ENCODE data around the gene PIBF1.

Gene PIBF1

GRCh38 chr13:72985610-72986009 lies 203.7 kb downstream of the PIBF1 start:
- ATAC-seq (ENCODE audit: insufficient read depth, low read depth) (no peak), DNase-seq (no peak)
- H4K20me1 ChIP-seq (ENCODE audit: insufficient read depth, low read length), result no peaks in the 10 kb centered on the region
- H3K27ac ChIP-seq (ENCODE audit: low read length), result no peak overlapping the region
- TF ChIP-seq EZH2 (IDR thresholded peaks at IDR 0.05; ENCODE audit: borderline replicate concordance, low read depth, low read length, severe bottlenecking) (no peak), CTCF (IDR thresholded peaks at IDR 0.05; ENCODE audit: borderline replicate concordance, extremely low read depth, low read length, poor library complexity, severe bottlenecking) (no peak)
- H2AFZ ChIP-seq (ENCODE audit: low read depth, low read length), result no peak overlapping the region
- no peaks in the 10 kb centered on the region; the same call in 1 of the 2 replicates for H3K36me3 ChIP-seq (ENCODE audit: insufficient read depth, low read length)
- no peaks in the 10 kb centered on the region for H3K79me2 ChIP-seq (ENCODE audit: insufficient read depth, low read length)
- no peaks in the 10 kb centered on the region for H3K9me3 ChIP-seq (ENCODE audit: insufficient read depth, low read length, severe bottlenecking)
- H3K4me3 ChIP-seq (ENCODE audit: low read depth in 1 of 2, low read length in 2 of 2), result no peak overlapping the region
- H3K4me2 ChIP-seq (ENCODE audit: insufficient read depth, low read length), result no peak overlapping the region
- H3K27me3 ChIP-seq (ENCODE audit: insufficient read depth, low read length, poor library complexity), result no peaks in the 10 kb centered on the region
- no peak overlapping the region for H3K9ac ChIP-seq (ENCODE audit: low read depth, low read length)
- no peaks in the 10 kb centered on the region for H3K4me1 ChIP-seq (ENCODE audit: insufficient read depth, low read length)

- no peak overlapping the region for H3K4me2 ChIP-seq (ENCODE audit: insufficient read depth, low read length)
- H4K20me1 ChIP-seq (ENCODE audit: insufficient read depth, low read length), result no peaks in the 10 kb centered on the region
- ATAC-seq (ENCODE audit: insufficient read depth, low read depth) (no peak), DNase-seq (no peak)
- no peaks in the 10 kb centered on the region for H3K4me1 ChIP-seq (ENCODE audit: insufficient read depth, low read length)
- H3K9me3 ChIP-seq (ENCODE audit: insufficient read depth, low read length, severe bottlenecking), result no peaks in the 10 kb centered on the region
- H3K27me3 ChIP-seq (ENCODE audit: insufficient read depth, low read length, poor library complexity), result no peaks in the 10 kb centered on the region
- H2AFZ ChIP-seq (ENCODE audit: low read depth, low read length), result no peak overlapping the region
- no peaks in the 10 kb centered on the region; the same call in 1 of the 2 replicates for H3K36me3 ChIP-seq (ENCODE audit: insufficient read depth, low read length)
- no peak overlapping the region for H3K27ac ChIP-seq (ENCODE audit: low read length)
- no peak overlapping the region for H3K4me3 ChIP-seq (ENCODE audit: low read depth in 1 of 2, low read length in 2 of 2)
- TF ChIP-seq CTCF (IDR thresholded peaks at IDR 0.05; ENCODE audit: borderline replicate concordance, extremely low read depth, low read length, poor library complexity, severe bottlenecking), result no peak
- no peak for TF ChIP-seq EZH2 (IDR thresholded peaks at IDR 0.05; ENCODE audit: borderline replicate concordance, low read depth, low read length, severe bottlenecking)
- H3K9ac ChIP-seq (ENCODE audit: low read depth, low read length), result no peak overlapping the region
- no peaks in the 10 kb centered on the region for H3K79me2 ChIP-seq (ENCODE audit: insufficient read depth, low read length)
Measured at GRCh38 chr13:72986197-72986596, 204.3 kb downstream of the PIBF1 start.

- H3K79me2 ChIP-seq (ENCODE audit: insufficient read depth, low read length), result no peaks in the 10 kb centered on the region
- no peak for ATAC-seq (ENCODE audit: insufficient read depth, low read depth)
- no peak overlapping the region for H3K9ac ChIP-seq (ENCODE audit: low read depth, low read length)
- no peaks in the 10 kb centered on the region for H3K4me1 ChIP-seq (ENCODE audit: insufficient read depth, low read length)
- H3K27ac ChIP-seq (ENCODE audit: low read length), result no peak overlapping the region
- H3K9me3 ChIP-seq (ENCODE audit: insufficient read depth, low read length, severe bottlenecking), result no peaks in the 10 kb centered on the region
- H3K27me3 ChIP-seq (ENCODE audit: insufficient read depth, low read length, poor library complexity), result no peaks in the 10 kb centered on the region
- H3K4me3 ChIP-seq (ENCODE audit: low read depth in 1 of 2, low read length in 2 of 2), result no peak overlapping the region
- no peaks in the 10 kb centered on the region for H4K20me1 ChIP-seq (ENCODE audit: insufficient read depth, low read length)
- no peaks in the 10 kb centered on the region; the same call in 1 of the 2 replicates for H3K36me3 ChIP-seq (ENCODE audit: insufficient read depth, low read length)
- DNase-seq, result no peak
- TF ChIP-seq EZH2 (IDR thresholded peaks at IDR 0.05; ENCODE audit: borderline replicate concordance, low read depth, low read length, severe bottlenecking), result no peak
- no peak for TF ChIP-seq CTCF (IDR thresholded peaks at IDR 0.05; ENCODE audit: borderline replicate concordance, extremely low read depth, low read length, poor library complexity, severe bottlenecking)
- H2AFZ ChIP-seq (ENCODE audit: low read depth, low read length), result no peak overlapping the region
- no peak overlapping the region for H3K4me2 ChIP-seq (ENCODE audit: insufficient read depth, low read length)
Measured at GRCh38 chr13:72990953-72991352, 209.0 kb downstream of the PIBF1 start.

GRCh38 chr13:72998012-72998411 lies 216.1 kb downstream of the PIBF1 start:
- no peak overlapping the region for H3K9ac ChIP-seq (ENCODE audit: low read depth, low read length)
- H2AFZ ChIP-seq (ENCODE audit: low read depth, low read length), result no peak overlapping the region
- no peak overlapping the region for H3K4me3 ChIP-seq (ENCODE audit: low read depth in 1 of 2, low read length in 2 of 2)
- no peak overlapping the region for H3K27ac ChIP-seq (ENCODE audit: low read length)
- H3K79me2 ChIP-seq (ENCODE audit: insufficient read depth, low read length), result no peaks in the 10 kb centered on the region
- no peak for ATAC-seq (ENCODE audit: insufficient read depth, low read depth)
- no peaks in the 10 kb centered on the region for H3K9me3 ChIP-seq (ENCODE audit: insufficient read depth, low read length, severe bottlenecking)
- H3K4me2 ChIP-seq (ENCODE audit: insufficient read depth, low read length), result no peak overlapping the region
- DNase-seq, result no peak
- H3K27me3 ChIP-seq (ENCODE audit: insufficient read depth, low read length, poor library complexity), result no peaks in the 10 kb centered on the region
- no peak for TF ChIP-seq CTCF (IDR thresholded peaks at IDR 0.05; ENCODE audit: borderline replicate concordance, extremely low read depth, low read length, poor library complexity, severe bottlenecking)
- TF ChIP-seq EZH2 (IDR thresholded peaks at IDR 0.05; ENCODE audit: borderline replicate concordance, low read depth, low read length, severe bottlenecking), result no peak
- H3K36me3 ChIP-seq (ENCODE audit: insufficient read depth, low read length), result peaks cover 11% of the 10 kb centered on the region; the same call in 1 of the 2 replicates
- no peaks in the 10 kb centered on the region for H4K20me1 ChIP-seq (ENCODE audit: insufficient read depth, low read length)
- H3K4me1 ChIP-seq (ENCODE audit: insufficient read depth, low read length), result no peaks in the 10 kb centered on the region

All from DND-41 (cell line).